ENCODE data around the gene GRK1. TPM values are rescaled to one million over a fixed set of nuclear protein-coding genes. Genes with fewer than 3 reads are reported as not detected.

The GRK1 gene
- total RNA-seq, 1 donor from 2014 or later: 1.2 TPM

DNA sequence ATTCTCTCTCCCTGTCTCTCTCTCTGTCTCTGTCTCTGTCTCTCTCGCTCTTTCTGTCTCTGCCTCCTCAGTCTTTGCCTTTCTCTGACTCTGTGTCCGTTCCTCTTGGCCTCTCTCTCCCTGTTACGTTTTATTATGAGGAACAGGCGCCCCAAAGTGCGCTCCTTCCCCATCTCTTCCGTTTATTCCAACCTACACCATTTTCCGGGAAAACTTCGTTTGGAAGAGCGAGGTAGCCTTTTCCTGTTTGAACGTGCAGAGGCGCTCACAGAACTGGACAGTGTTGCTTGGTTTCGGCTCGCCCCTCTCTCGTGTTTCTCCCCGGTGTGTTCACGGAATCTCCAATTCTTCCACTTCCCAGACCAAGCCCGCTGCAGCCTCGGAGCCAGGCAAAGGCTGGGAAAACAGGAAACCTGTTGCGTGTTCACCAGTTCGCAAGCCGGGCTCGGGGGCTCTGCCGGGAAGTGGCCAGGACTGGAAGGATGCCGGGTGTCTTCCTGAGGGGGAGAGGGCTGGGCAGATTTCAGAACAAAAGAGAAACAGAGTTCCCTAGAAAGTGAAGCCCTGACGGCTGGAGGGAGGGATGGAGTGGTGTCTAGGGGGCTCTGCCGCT, 92.6 kb downstream of the GRK1 start:
- Mint-ChIP-seq H3K9me3 (ENCODE audit: unreplicated experiment) (peaks cover 2% of the 10 kb centered on the region), H3K4me3 (ENCODE audit: unreplicated experiment) (peak overlapping the region; percentile 99), H3K36me3 (ENCODE audit: unreplicated experiment) (no peaks in the 10 kb centered on the region), H3K27ac (ENCODE audit: unreplicated experiment) (peak overlapping the region; percentile 76), H3K27me3 (ENCODE audit: unreplicated experiment) (peaks cover 12% of the 10 kb centered on the region), H3K4me1 (ENCODE audit: low read depth, unreplicated experiment) (peaks cover 7% of the 10 kb centered on the region)
- TF ChIP-seq, protein P1, sequence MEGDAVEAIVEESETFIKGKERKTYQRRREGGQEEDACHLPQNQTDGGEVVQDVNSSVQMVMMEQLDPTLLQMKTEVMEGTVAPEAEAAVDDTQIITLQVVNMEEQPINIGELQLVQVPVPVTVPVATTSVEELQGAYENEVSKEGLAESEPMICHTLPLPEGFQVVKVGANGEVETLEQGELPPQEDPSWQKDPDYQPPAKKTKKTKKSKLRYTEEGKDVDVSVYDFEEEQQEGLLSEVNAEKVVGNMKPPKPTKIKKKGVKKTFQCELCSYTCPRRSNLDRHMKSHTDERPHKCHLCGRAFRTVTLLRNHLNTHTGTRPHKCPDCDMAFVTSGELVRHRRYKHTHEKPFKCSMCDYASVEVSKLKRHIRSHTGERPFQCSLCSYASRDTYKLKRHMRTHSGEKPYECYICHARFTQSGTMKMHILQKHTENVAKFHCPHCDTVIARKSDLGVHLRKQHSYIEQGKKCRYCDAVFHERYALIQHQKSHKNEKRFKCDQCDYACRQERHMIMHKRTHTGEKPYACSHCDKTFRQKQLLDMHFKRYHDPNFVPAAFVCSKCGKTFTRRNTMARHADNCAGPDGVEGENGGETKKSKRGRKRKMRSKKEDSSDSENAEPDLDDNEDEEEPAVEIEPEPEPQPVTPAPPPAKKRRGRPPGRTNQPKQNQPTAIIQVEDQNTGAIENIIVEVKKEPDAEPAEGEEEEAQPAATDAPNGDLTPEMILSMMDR (IDR thresholded peaks at IDR 0.05; ENCODE audit: partially characterized antibody, unreplicated experiment): no peak
- no peak for DNase-seq

- Mint-ChIP-seq H3K27me3 (ENCODE audit: unreplicated experiment) (peaks cover 12% of the 10 kb centered on the region), H3K4me3 (ENCODE audit: unreplicated experiment) (no peak overlapping the region), H3K9me3 (ENCODE audit: unreplicated experiment) (peaks cover 2% of the 10 kb centered on the region), H3K36me3 (ENCODE audit: unreplicated experiment) (no peaks in the 10 kb centered on the region), H3K4me1 (ENCODE audit: low read depth, unreplicated experiment) (peaks cover 17% of the 10 kb centered on the region), H3K27ac (ENCODE audit: unreplicated experiment) (no peak overlapping the region)
- TF ChIP-seq, protein P1 (IDR thresholded peaks at IDR 0.05; ENCODE audit: partially characterized antibody, unreplicated experiment): no peak
- DNase-seq: no peak
Measured at GRCh38 chr13:113761136-113761535, 94.1 kb downstream of the GRK1 start.

- Mint-ChIP-seq H3K4me3 (ENCODE audit: unreplicated experiment) (no peak overlapping the region), H3K9me3 (ENCODE audit: unreplicated experiment) (no peaks in the 10 kb centered on the region), H3K36me3 (ENCODE audit: unreplicated experiment) (no peaks in the 10 kb centered on the region), H3K4me1 (ENCODE audit: low read depth, unreplicated experiment) (peaks cover 19% of the 10 kb centered on the region), H3K27me3 (ENCODE audit: unreplicated experiment) (peaks cover 12% of the 10 kb centered on the region), H3K27ac (ENCODE audit: unreplicated experiment) (no peak overlapping the region)
- TF ChIP-seq, protein P1 (IDR thresholded peaks at IDR 0.05; ENCODE audit: partially characterized antibody, unreplicated experiment): no peak
- DNase-seq: no peak
Measured at GRCh38 chr13:113762075-113762474, 95.1 kb downstream of the GRK1 start.

DNA sequence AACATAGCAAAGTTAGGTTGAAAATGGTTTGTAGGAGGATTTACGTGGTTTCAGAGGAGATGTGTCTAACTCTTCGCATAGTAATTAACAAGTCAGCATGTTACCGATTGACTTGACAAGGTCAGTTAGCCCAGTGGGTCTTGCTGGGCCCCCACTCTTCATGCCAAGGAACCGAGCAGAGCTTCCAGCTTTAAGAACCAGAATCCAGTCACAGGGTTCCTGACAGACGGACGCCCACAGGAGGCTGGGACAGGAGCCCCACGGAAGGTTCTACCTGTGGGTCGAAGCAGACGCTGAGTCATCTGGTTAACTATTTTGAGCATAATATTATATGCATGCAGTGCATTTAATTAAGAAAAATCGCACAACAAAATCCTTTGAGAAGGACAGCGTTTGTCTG, 95.5 kb downstream of the GRK1 start:
- no peak for DNase-seq
- no peaks in the 10 kb centered on the region for H3K9me3 Mint-ChIP-seq (ENCODE audit: unreplicated experiment)
- TF ChIP-seq, protein P1 (IDR thresholded peaks at IDR 0.05; ENCODE audit: partially characterized antibody, unreplicated experiment): no peak
- peaks cover 19% of the 10 kb centered on the region for H3K4me1 Mint-ChIP-seq (ENCODE audit: low read depth, unreplicated experiment)
- H3K27me3 Mint-ChIP-seq (ENCODE audit: unreplicated experiment): peaks cover 12% of the 10 kb centered on the region
- H3K36me3 Mint-ChIP-seq (ENCODE audit: unreplicated experiment): peaks cover under 1% of the 10 kb centered on the region
- no peak overlapping the region for H3K27ac Mint-ChIP-seq (ENCODE audit: unreplicated experiment)
- H3K4me3 Mint-ChIP-seq (ENCODE audit: unreplicated experiment): no peak overlapping the region

DNA sequence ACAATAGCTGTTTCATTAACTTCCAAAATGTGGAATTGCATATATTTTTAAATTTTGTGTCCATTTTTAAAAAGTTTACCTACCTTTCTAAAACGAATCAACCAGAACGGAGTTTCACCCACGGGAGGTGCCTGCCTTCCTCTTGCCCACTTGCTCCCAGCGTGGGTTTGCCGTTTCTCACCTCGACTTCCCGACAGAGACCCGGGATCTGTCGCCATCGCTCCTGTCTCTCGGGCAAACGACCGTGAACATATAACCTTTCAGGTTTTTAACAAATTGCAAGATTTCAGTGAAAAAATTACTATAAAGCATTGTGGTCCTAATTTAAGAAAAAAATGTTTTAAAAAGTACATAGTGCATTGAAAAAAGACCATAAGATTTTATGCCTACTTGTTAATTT, 96.2 kb downstream of the GRK1 start:
- Mint-ChIP-seq H3K9me3 (ENCODE audit: unreplicated experiment) (peaks cover 2% of the 10 kb centered on the region), H3K4me3 (ENCODE audit: unreplicated experiment) (no peak overlapping the region), H3K27ac (ENCODE audit: unreplicated experiment) (no peak overlapping the region), H3K27me3 (ENCODE audit: unreplicated experiment) (peaks cover 10% of the 10 kb centered on the region), H3K36me3 (ENCODE audit: unreplicated experiment) (peaks cover 5% of the 10 kb centered on the region), H3K4me1 (ENCODE audit: low read depth, unreplicated experiment) (peaks cover 15% of the 10 kb centered on the region)
- DNase-seq: no peak
- TF ChIP-seq, protein P1 (IDR thresholded peaks at IDR 0.05; ENCODE audit: partially characterized antibody, unreplicated experiment): no peak

Measured in glutamatergic neuron (in vitro differentiated cells).